ENCODE data around the gene SARS1. TPM values are rescaled to one million over a fixed set of nuclear protein-coding genes. Genes with fewer than 3 reads are reported as not detected.

SARS1 gene
- total RNA-seq, 1 donor from 2014 or later, result 123 TPM

DNA sequence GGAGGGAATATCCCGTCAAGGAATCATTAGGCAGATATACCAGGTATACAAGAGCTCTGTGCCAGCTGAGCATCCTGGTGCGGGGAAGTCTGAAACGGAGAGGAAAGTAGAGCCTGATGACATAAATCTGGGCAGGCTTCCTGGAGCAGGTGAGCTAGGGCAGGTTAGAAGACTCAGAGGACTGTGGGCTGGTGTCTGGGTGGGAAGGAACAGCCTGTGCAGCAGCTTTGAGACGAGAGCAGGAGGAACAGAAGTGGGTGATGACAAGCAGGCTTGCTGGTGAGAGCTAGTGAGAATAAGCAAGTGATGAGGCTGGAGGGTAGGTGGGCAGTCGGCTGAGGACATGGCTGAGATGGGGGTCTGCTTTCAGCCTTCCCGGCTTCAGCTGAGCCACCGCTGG lies 42.4 kb downstream of the SARS1 start:
- ATAC-seq (no peak), DNase-seq (ENCODE audit: low spot score) (no peak)
- intact Hi-C loops (cut with DNase I), result no loop called here

DNA sequence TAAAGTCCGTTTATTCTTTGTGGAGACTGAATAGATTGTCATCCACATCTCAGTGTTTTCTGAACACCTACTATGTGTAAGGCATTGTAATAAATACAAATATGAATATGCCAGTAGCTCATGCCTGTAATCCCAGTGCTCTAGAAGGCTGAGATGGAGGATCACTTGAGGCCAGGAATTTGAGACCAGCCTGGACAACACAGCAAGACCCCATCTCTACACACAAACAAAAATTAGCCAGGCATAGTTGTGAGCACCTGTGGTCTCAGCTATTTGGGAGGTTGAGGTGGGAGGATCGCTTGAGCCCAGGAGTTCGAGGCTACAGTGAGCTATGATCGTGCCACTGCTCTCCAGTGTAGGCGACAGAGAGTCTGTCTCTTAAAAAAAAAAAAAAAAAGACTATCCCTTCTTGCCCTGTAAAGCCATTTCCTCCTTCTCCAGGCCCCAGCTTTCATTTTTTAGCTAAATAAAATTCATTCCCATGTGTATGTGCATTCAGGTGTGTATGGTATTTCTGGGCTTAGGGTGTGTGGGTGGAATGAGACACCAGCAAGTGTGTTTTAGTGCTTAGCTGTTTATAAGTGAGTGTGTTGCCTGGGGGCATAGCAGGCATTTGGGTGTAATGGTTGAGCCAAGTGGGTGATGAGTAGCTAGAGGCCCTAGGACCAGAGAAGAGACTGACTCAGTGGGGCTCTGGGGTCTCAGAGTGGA lies 43.4 kb downstream of the SARS1 start:
- no peak for ATAC-seq
- no peak for DNase-seq (ENCODE audit: low spot score)
- intact Hi-C loops (cut with DNase I), result no loop called here

DNA sequence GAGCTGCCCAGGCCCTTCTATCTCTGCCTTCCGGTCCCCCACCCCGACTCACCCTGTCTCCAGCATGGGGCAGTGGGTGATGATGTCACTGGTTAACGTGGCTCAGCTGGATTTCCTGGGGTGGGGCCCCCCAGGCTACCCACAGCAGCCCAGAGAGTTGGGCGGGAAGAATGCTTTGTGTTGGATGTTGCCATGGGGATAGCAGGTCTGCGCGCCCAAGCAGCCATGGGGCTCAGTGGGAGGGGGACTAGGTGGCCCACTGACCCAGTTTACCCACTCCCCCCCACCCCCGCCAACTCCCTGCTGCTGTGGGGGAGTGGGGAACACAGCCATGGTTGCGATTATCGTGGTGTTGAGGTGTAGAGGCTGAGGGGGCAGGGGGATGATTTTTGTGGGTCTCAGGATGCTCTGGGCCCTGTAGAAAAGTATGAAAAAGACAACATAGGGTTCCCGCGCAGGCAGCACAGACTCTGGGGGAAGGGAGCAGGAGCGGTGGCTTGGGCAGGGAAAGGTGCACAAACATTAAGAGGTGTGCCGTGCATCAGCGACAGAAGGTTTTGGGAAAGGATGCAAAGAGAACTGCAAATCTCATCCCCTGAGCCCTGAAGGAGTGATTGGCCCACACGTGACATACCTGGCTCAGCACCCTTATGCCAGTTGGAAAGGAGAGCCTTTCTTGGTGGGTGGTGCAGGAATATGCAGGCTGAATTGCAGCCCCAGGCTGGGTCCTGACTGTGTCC lies 44.1 kb downstream of the SARS1 start:
- ATAC-seq (no peak), DNase-seq (ENCODE audit: low spot score) (no peak)
- intact Hi-C loops (cut with DNase I), result no loop called here

DNA sequence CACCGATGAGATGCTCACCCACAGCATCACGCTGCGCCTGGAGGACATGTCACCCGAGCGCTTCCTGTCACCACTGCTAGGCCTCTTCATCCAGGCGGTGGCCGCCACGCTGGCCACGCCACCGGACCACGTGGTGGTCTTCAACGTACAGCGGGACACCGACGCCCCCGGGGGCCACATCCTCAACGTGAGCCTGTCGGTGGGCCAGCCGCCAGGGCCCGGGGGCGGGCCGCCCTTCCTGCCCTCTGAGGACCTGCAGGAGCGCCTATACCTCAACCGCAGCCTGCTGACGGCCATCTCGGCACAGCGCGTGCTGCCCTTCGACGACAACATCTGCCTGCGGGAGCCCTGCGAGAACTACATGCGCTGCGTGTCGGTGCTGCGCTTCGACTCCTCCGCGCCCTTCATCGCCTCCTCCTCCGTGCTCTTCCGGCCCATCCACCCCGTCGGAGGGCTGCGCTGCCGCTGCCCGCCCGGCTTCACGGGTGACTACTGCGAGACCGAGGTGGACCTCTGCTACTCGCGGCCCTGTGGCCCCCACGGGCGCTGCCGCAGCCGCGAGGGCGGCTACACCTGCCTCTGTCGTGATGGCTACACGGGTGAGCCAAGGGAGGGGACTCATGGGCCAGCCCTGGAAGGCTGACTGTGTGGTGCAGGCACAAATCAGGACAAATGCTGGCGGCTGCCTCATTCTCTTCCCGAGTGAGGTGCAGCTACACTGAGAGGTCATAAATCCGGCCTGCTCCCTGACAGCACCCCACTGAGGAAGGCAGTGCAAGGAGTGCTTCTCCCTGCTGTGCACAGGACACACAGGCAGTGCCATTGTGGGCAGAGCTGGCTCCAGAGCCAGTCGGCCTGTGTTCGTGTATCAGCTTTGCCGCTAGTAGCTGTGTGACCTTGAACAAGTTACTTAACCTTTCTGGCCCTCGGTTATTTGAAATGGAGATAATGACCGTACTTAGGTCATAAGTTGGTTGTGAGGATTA lies 45.1 kb downstream of the SARS1 start:
- ATAC-seq (no peak), DNase-seq (ENCODE audit: low spot score) (no peak)
- intact Hi-C loops (cut with DNase I), result no loop called here

DNA sequence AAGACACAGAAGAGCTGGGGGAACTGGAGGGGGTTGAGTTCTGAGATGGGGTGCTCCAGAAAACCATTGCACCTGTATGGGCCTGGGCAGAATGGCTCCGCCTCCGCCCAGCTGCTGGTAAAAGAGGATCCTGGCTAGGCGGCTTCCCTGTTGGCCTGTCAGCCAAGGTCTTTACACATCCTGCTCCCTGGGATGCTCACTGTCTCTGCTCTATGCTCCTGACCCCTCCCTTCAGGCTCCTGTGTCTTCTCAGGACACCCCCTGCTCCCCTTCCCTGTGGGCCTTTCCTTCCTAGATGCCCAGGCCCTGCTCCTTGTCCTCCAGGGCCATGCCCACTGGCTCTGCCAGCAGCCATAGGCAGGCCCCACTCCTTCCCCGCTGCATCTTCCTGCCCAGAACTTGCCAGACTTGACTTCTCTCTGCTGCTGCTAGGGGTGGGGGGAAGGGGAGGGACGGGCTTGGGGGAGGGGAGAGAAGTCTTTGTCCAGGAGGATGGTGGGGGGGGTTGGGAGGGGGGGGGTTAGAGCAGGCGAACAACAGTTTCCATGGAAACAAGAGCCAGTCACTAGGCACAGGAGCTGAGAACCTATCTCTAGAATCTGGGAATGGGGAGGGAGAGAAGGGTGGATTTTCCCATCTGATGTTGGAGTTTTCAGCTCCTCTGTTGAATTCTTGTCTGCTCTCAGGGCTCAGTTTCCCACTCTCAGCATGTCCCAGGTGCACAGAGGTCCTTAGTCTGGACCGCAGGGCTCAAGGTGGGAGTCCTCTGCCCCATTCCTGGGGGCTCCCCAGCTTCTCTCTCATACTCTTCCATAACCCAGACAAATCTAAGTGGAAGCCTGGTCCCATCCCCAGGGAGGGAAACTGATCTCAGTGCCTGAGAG lies 46.2 kb downstream of the SARS1 start:
- no peak for DNase-seq (ENCODE audit: low spot score)
- ATAC-seq, result no peak
- intact Hi-C loops (cut with DNase I), result loop anchor here (5.0 kb wide), 1 partner anchor 142 kb away; no protein-coding TSS in a partner anchor

DNA sequence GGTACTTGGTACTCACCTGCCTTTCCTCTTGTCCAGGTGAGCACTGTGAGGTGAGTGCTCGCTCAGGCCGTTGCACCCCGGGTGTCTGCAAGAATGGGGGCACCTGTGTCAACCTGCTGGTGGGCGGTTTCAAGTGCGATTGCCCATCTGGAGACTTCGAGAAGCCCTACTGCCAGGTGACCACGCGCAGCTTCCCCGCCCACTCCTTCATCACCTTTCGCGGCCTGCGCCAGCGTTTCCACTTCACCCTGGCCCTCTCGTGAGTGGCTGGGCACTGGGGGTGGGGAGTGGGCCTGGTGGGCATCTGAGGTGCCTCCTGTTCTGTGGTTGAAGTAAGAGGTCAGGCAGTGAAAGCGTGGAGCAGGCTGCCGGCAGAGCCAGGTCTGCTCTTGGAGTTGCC lies 47.3 kb downstream of the SARS1 start:
- DNase-seq (ENCODE audit: low spot score) (no peak), ATAC-seq (no peak)
- intact Hi-C loops (cut with DNase I), result loop anchor here (5.0 kb wide), 1 partner anchor 141 kb away; no protein-coding TSS in a partner anchor

DNA sequence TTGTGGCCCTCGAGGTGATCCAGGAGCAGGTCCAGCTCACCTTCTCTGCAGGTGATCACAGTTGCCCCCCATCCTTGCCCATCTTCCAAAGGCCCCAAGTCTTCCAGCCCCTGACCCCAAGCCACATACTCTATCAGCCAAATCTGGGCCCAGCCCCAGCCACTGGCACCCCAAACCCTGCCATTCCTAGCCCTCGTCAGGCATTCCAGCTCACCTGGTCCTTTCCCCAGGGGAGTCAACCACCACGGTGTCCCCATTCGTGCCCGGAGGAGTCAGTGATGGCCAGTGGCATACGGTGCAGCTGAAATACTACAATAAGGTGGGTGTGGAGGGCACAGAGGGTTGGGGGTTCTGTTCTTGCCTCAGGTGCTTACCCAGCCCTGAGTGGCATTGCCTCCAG lies 47.9 kb downstream of the SARS1 start:
- intact Hi-C loops (cut with DNase I), result loop anchor here (5.0 kb wide), 1 partner anchor 141 kb away; no protein-coding TSS in a partner anchor

DNA sequence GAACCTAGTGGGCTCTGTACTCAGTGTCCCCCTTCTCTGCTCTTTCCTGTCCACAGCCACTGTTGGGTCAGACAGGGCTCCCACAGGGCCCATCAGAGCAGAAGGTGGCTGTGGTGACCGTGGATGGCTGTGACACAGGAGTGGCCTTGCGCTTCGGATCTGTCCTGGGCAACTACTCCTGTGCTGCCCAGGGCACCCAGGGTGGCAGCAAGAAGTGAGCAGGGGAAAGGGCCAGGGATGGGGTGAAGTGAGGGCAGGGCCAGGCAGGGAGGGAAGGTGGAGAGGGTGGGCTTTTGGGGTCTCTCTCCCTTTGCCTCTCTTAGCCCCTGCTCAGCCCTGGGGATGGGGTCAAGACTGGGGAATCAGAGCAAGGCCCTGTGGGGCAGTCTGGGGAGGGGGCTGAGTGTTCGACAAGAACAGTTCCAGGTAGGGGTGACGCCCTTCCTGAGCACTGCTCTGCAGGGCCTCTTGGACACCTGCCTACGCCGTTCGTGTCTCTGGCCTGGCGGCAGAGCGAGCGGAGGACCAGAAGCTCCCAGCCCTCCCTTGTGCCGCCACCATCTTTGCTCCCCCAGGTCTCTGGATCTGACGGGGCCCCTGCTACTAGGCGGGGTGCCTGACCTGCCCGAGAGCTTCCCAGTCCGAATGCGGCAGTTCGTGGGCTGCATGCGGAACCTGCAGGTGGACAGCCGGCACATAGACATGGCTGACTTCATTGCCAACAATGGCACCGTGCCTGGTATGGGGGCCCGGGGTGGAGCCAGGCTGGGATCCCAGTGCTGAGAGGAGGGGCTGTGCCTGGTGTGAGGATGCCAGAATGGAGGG lies 48.7 kb downstream of the SARS1 start:
- DNase-seq (ENCODE audit: low spot score) (no peak), ATAC-seq (no peak)
- intact Hi-C loops (cut with DNase I), result loop anchor here (5.0 kb wide), 1 partner anchor 140 kb away; no protein-coding TSS in a partner anchor

More for the DNA sequence above, 47.9 kb downstream of the SARS1 start:
- DNase-seq (ENCODE audit: low spot score), result no peak
- ATAC-seq, result no peak

DNA sequence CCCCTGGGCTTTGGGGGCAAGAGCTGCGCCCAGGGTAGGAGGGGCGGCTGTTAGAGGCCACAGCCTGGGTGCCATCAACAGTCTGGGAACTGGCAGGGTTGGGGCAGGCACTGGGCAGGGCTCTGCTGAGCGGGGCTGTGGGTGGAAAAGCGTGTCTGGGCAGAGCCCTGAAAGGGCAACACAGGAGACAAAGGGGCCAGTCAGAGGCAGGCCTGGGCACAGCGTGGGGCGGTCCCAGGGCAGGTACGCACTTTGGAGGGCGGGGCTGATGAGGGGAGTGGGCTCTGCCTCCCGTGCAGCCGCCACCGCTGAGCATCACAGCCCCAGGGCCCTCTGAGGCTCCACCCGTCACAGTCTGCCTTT lies 49.5 kb downstream of the SARS1 start:
- peak; percentile 60 for ATAC-seq
- DNase-seq (ENCODE audit: low spot score), result no peak
- intact Hi-C loops (cut with DNase I), result loop anchor here (5.0 kb wide), 1 partner anchor 139 kb away; no protein-coding TSS in a partner anchor

DNA sequence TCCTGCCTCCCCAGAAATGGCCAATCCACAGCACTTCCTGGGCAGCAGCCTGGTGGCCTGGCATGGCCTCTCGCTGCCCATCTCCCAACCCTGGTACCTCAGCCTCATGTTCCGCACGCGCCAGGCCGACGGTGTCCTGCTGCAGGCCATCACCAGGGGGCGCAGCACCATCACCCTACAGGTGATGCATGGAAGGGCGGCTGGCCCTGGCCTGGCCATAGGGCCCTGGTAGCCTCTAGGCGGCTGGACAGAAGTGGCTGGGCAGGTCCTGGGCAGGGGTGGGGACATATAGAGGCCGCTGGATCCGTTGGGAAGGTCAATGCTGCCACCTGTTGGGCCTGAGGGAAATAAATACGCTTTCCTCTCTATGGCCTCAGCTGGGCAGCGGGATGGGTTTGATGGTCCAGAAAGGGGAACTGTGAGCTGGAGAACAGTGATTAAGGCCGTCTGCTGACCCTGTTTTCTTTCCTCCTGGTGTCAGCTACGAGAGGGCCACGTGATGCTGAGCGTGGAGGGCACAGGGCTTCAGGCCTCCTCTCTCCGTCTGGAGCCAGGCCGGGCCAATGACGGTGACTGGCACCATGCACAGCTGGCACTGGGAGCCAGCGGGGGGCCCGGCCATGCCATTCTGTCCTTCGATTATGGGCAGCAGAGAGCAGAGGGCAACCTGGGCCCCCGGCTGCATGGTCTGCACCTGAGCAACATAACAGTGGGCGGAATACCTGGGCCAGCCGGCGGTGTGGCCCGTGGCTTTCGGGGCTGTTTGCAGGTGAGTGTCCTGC lies 50.1 kb downstream of the SARS1 start:
- DNase-seq (ENCODE audit: low spot score), result peak; percentile 92
- intact Hi-C loops (cut with DNase I), result loop anchor here (5.0 kb wide), 1 partner anchor 139 kb away; no protein-coding TSS in a partner anchor

DNA sequence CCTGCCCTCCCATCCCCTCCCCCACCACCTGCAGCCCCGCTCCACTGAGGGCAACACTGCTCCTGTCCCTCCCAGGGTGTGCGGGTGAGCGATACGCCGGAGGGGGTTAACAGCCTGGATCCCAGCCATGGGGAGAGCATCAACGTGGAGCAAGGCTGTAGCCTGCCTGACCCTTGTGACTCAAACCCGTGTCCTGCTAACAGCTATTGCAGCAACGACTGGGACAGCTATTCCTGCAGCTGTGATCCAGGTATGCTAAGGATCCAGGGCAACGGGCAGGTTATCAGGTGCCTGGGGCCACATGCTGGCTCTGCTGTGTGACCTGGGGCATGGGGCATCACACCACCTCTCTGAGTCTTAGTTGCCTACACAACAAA lies 50.6 kb downstream of the SARS1 start:
- intact Hi-C loops (cut with DNase I), result loop anchor here (5.0 kb wide), 1 partner anchor 138 kb away; no protein-coding TSS in a partner anchor
- ATAC-seq (peak; percentile 4), DNase-seq (ENCODE audit: low spot score) (no peak)

More for the DNA sequence above, 50.1 kb downstream of the SARS1 start:
- ATAC-seq, result peak; percentile 87

DNA sequence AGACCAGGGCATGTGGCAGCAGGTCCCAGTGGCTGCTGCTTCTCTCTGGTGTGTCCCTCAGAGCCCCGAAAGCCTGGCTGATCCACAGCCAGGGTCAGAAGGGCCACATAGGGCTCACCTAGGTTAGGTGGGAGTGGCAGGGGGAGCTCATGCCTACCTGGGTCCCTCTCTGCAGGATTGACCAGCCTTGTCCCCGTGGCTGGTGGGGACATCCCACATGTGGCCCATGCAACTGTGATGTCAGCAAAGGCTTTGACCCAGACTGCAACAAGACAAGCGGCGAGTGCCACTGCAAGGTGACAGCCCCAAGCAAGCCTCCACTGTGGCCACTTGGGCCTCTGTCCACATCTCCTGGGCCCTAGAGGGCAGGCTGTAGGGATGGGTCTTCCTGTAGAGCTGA lies 51.3 kb downstream of the SARS1 start:
- DNase-seq (ENCODE audit: low spot score) (no peak), ATAC-seq (no peak)
- intact Hi-C loops (cut with DNase I), result no loop called here

DNA sequence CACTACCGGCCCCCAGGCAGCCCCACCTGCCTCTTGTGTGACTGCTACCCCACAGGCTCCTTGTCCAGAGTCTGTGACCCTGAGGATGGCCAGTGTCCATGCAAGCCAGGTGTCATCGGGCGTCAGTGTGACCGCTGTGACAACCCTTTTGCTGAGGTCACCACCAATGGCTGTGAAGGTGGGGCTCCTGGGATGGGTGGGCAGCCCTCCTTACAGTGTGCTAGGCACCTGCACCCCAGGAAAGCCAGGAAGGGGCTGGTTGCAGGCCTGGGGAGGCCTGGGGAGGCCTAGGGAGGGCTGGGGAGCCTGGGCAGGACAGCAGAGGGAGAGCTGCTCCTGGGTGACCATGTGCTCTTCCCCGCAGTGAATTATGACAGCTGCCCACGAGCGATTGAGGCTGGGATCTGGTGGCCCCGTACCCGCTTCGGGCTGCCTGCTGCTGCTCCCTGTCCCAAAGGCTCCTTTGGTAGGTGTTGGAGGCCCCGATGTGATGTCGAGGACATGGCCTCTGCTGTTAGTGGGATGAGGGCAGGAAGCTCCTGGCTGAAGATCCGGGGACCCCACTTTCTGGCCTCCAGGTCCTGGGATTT lies 52.1 kb downstream of the SARS1 start:
- DNase-seq (ENCODE audit: low spot score), result no peak
- ATAC-seq, result no peak
- intact Hi-C loops (cut with DNase I), result no loop called here

DNA sequence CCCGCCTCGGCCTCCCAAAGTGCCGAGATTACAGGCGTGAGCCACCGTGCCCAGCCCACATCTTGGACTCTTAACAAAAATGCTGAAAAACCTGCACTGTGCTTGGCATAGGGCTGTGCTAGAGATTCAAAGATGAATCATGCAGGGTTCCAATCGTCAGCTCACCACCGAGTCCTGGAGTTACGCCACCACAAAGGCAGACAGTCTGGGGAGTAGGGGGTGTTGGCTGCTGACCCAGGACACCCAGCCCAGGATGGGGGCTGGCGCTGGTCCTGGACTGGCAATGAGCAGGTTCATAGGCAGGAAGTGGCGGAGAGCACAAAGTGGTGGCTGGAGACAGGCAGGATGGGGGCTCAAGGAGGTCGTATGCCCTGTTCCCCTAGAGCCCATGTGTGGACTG lies 53.2 kb downstream of the SARS1 start:
- intact Hi-C loops (cut with DNase I), result no loop called here
- DNase-seq (ENCODE audit: low spot score), result no peak
- ATAC-seq, result no peak

DNA sequence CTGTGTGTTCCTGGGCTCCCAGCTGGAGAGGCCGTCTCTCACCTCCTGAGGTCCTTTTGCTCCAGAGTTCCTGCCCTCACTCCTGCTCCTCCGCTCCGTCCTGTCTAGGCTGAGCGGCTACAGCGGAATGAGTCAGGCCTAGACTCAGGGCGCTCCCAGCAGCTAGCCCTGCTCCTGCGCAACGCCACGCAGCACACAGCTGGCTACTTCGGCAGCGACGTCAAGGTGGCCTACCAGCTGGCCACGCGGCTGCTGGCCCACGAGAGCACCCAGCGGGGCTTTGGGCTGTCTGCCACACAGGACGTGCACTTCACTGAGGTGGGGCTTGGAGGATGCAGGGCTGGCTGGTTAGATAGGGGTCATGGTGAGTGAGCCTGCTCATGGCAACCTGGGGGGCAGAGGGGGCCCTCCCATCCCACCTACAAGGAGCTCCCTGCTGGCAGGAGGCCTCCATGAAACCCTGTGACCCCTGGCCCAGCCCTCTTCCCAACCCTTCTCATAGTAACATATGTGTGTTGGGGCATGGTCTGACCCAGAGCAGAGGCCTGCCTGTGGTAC lies 54.1 kb downstream of the SARS1 start:
- intact Hi-C loops (cut with DNase I), result no loop called here
- DNase-seq (ENCODE audit: low spot score), result no peak
- no peak for ATAC-seq

All from sciatic nerve (tissue), 2 donors.